Activated naive CD4-positive, alpha-beta T cell treated with anti-CD3 and anti-CD28 coated beads for 36 hours (primary cell): ENCODE results near the gene PRKRIP1. TPM values are rescaled to one million over a fixed set of nuclear protein-coding genes. Genes with fewer than 3 reads are reported as not detected.
"Not testable (repeated sequence)": the region's sequence is repeated elsewhere in the genome, so short reads cannot be mapped to it uniquely, and the experiment has no call there.

Experiments used
- CTCF ChIA-PET: fragments of 350-600 bp; sonication (Branson Sonifier 250); formaldehyde crosslinking; loops from one replicate; lab custom pipeline; 2021; ENCODE audit warnings: antibody characterized with exemption; lab: Charles Lee
- DNase-seq: peaks from one replicate; pipeline ENCODE4 v3.0.0-alpha.2; 2020
- H3K27ac Mint-ChIP-seq: one replicate; pipeline ENCODE4 v1.8.0; 2021; ENCODE audit warnings: mild to moderate bottlenecking, mixed read lengths
- H3K27me3 Mint-ChIP-seq: one replicate; pipeline ENCODE4 v1.8.0; 2021; ENCODE audit warnings: low read depth, mixed read lengths
- H3K36me3 Mint-ChIP-seq: one replicate; pipeline ENCODE4 v1.8.0; 2021; ENCODE audit warnings: low read depth, mixed read lengths
- H3K4me1 Mint-ChIP-seq: one replicate; pipeline ENCODE4 v1.8.0; 2021; ENCODE audit warnings: low read depth, mixed read lengths
- H3K4me3 Mint-ChIP-seq: one replicate; pipeline ENCODE4 v1.8.0; 2021; ENCODE audit warnings: mild to moderate bottlenecking, moderate library complexity, mixed read lengths
- H3K9me3 Mint-ChIP-seq: one replicate; pipeline ENCODE4 v1.8.0; 2021; ENCODE audit warnings: mixed read lengths
- intact Hi-C: fragments of 100-400 bp; cut with micrococcal nuclease; formaldehyde crosslinking; loops from one replicate; pipeline ENCODE4 v1.15.1; 2023
- microRNA-seq: library from miRNA; unstranded; fragments of <30 nt; microRNA quantifications from one replicate; pipeline ENCODE4 v1.2.0, GENCODE V29; 2022; ENCODE audit warnings: borderline microRNAs expressed, borderline replicate concordance
- total RNA-seq, 2 experiments: library from RNA; stranded (reverse); gene quantifications; one replicate each; pipeline ENCODE4 v1.2.3, GENCODE V29; 2021

The PRKRIP1 gene
- total RNA-seq, 2 experiments from 2014 or later: 17.8 to 18.5 TPM

GRCh38 chr7:102474116-102474515 lies 78.0 kb downstream of the PRKRIP1 start:
- H3K36me3 Mint-ChIP-seq, H3K9me3 Mint-ChIP-seq, H3K4me1 Mint-ChIP-seq, CTCF ChIA-PET, H3K27ac Mint-ChIP-seq, intact Hi-C loops, H3K4me3 Mint-ChIP-seq, DNase-seq, H3K27me3 Mint-ChIP-seq: not testable (repeated sequence)

GRCh38 chr7:102474736-102475435 lies 78.7 kb downstream of the PRKRIP1 start:
- CTCF ChIA-PET, H3K27me3 Mint-ChIP-seq, H3K27ac Mint-ChIP-seq, H3K9me3 Mint-ChIP-seq, H3K36me3 Mint-ChIP-seq, intact Hi-C loops, H3K4me3 Mint-ChIP-seq, DNase-seq, H3K4me1 Mint-ChIP-seq: not testable (repeated sequence)

Small RNA genes lying within 50 kb of the gene (microRNA-seq; reads per million reads assigned to microRNA genes)
- gene MIR4467: 8.8 reads per million, percentile 16 among the genes with 10 or more reads in this experiment
- 5.5 reads per million, percentile 3 among the genes with 10 or more reads in this experiment for gene MIR5090
- not detected for gene MIR548O

Other genes with a start within 250 kb of the PRKRIP1 start
- 1 to 10 TPM; 1.4 TPM for gene SH2B2, start 109.5 kb upstream of the PRKRIP1 start, total RNA-seq
- not detected for gene SPDYE6, start 39.9 kb upstream of the PRKRIP1 start, total RNA-seq
- 10 to 100 TPM; 15.4 to 16.4 TPM for gene ORAI2, start 37.2 kb downstream of the PRKRIP1 start, total RNA-seq
- 1 to 10 TPM; 5.7 to 6.4 TPM for gene ALKBH4, start 68.5 kb downstream of the PRKRIP1 start, total RNA-seq
- gene LRWD1, start 68.6 kb downstream of the PRKRIP1 start, total RNA-seq: 10 to 100 TPM in 1 of 2 experiments, 1 to 10 TPM in 1; 9.4 to 11.0 TPM
- gene POLR2J, start 82.6 kb downstream of the PRKRIP1 start, total RNA-seq: 10 to 100 TPM; 43.9 to 47.1 TPM
- gene RASA4B, start 121.4 kb downstream of the PRKRIP1 start, total RNA-seq: 10 to 100 TPM; 16.2 to 17.4 TPM
- 1 to 10 TPM; 5.5 to 8.2 TPM for gene UPK3BL2, start 147.3 kb downstream of the PRKRIP1 start, total RNA-seq
- not detected for gene SPDYE2, start 154.9 kb downstream of the PRKRIP1 start, total RNA-seq
- 10 to 100 TPM; 15.3 to 15.5 TPM for gene POLR2J3, start 176.2 kb downstream of the PRKRIP1 start, total RNA-seq
- gene RASA4, start 220.4 kb downstream of the PRKRIP1 start, total RNA-seq: 10 to 100 TPM; 40.0 to 43.4 TPM
- gene UPK3BL1, start 246.4 kb downstream of the PRKRIP1 start, total RNA-seq: 1 to 10 TPM; 9.6 to 9.7 TPM